OCI-LY7 (cell line): Measurements from ENCODE around the gene GOLGA3. TPM values are rescaled to one million over a fixed set of nuclear protein-coding genes. Genes with fewer than 3 reads are reported as not detected.

Experiments used
- BruUV-seq: library from RNA; stranded (reverse); fragments of 400-500 nt; replicated peaks from 2 replicates; lab custom pipeline; 2021; lab: Mats Ljungman, UMichigan
- CTCF ChIA-PET: fragments of 300-600 bp; sonication (Branson Sonifier 250); formaldehyde crosslinking; loops from one replicate; lab custom pipeline; 2022; ENCODE audit warnings: antibody characterized with exemption; ENCODE audit not compliant: unreplicated experiment; lab: Charles Lee
- POLR2A ChIA-PET: fragments of 300-600 bp; sonication (Branson Sonifier 250); formaldehyde crosslinking; loops from one replicate; lab custom pipeline; 2022; ENCODE audit warnings: antibody characterized with exemption; lab: Charles Lee
- DNase-seq: peaks from one replicate; pipeline ENCODE4 v3.0.0-alpha.2; 2015; ENCODE audit warnings: low spot score
- H2AFZ ChIP-seq: fragments of 200-600 bp; sonication (generic), shearing (Covaris generic); 2 replicates; pipeline ENCODE4 v1.6.1; 2014; ENCODE audit warnings: mild to moderate bottlenecking, antibody characterized with exemption, low read length, moderate library complexity
- H3K27ac ChIP-seq: fragments of 200-600 bp; sonication (generic); 2 replicates; pipeline ENCODE4 v1.5.1; 2014; ENCODE audit warnings: mixed run types, low read depth, mild to moderate bottlenecking, moderate library complexity, low read length, inconsistent platforms; ENCODE audit not compliant: poor library complexity, severe bottlenecking
- H3K36me3 ChIP-seq: fragments of 200-600 bp; sonication (generic); 2 replicates; pipeline ENCODE4 v1.6.1; 2014; ENCODE audit warnings: mild to moderate bottlenecking, antibody characterized with exemption, low read length, moderate library complexity, mixed read lengths; ENCODE audit not compliant: insufficient read depth
- H3K4me1 ChIP-seq: fragments of 200-600 bp; sonication (generic); 2 replicates; pipeline ENCODE4 v1.5.1; 2014; ENCODE audit warnings: mild to moderate bottlenecking, low read length; ENCODE audit not compliant: insufficient read depth, poor library complexity, severe bottlenecking
- H3K4me2 ChIP-seq: fragments of 200-600 bp; sonication (generic); 2 replicates; pipeline ENCODE4 v1.6.1; 2014; ENCODE audit warnings: mild to moderate bottlenecking, low read length
- H3K4me3 ChIP-seq: fragments of 200-600 bp; sonication (generic); 2 replicates; pipeline ENCODE4 v1.5.1; 2014; ENCODE audit warnings: mild to moderate bottlenecking, low read depth, low read length; ENCODE audit not compliant: poor library complexity, severe bottlenecking
- H3K79me2 ChIP-seq: fragments of 200-600 bp; sonication (generic); 2 replicates; pipeline ENCODE4 v1.6.1; 2016; ENCODE audit warnings: low read depth, mild to moderate bottlenecking, low read length, moderate library complexity, mixed read lengths; ENCODE audit not compliant: insufficient read depth
- H3K9me2 ChIP-seq: fragments of 200-600 bp; sonication (generic); 2 replicates; pipeline ENCODE4 v1.6.1; 2016; ENCODE audit warnings: mild to moderate bottlenecking, low read length, mixed read lengths; ENCODE audit not compliant: insufficient read depth
- H3K9me3 ChIP-seq: fragments of 200-600 bp; sonication (generic); 2 replicates; pipeline ENCODE4 v1.6.1; 2014; ENCODE audit warnings: mild to moderate bottlenecking, mixed run types, low read length, mixed read lengths
- H4K20me1 ChIP-seq: fragments of 200-600 bp; sonication (generic); 2 replicates; pipeline ENCODE4 v1.6.1; 2014; ENCODE audit warnings: mild to moderate bottlenecking, antibody characterized with exemption, low read length, moderate library complexity, mixed read lengths; ENCODE audit not compliant: insufficient read depth
- EZH2phosphoT487 ChIP-seq: fragments of 200-600 bp; sonication (generic); IDR thresholded peaks from 2 replicates; pipeline ENCODE4 v1.6.1; 2018; ENCODE audit warnings: low read depth, borderline replicate concordance, mild to moderate bottlenecking, mixed run types, antibody characterized with exemption, low read length, moderate library complexity, mixed read lengths
- intact Hi-C: fragments of 100-400 bp; cut with micrococcal nuclease; formaldehyde crosslinking; loops from one replicate; pipeline ENCODE4 v1.10.0; 2022; ENCODE audit not compliant: unreplicated experiment
- total RNA-seq, 2 experiments: library from RNA; depleted of rRNA in 1 of 2; stranded (reverse); fragments of >200 nt in 1 of 2; shearing (Covaris generic) in 1 of 2; gene quantifications; 2 replicates each; pipeline ENCODE4 v1.2.3, GENCODE V29; 2014 to 2022
- TF ChIP-seq, protein P1 (sequence below): fragments of 200-600 bp; sonication (generic); conservative IDR thresholded peaks from 2 replicates; pipeline ENCODE4 v1.5.1; 2014; ENCODE audit warnings: mild to moderate bottlenecking, antibody characterized with exemption, low read length, moderate library complexity, mixed read lengths

The GOLGA3 gene
- total RNA-seq, 2 experiments from 2014 or later: 51.2 to 77.9 TPM

DNA sequence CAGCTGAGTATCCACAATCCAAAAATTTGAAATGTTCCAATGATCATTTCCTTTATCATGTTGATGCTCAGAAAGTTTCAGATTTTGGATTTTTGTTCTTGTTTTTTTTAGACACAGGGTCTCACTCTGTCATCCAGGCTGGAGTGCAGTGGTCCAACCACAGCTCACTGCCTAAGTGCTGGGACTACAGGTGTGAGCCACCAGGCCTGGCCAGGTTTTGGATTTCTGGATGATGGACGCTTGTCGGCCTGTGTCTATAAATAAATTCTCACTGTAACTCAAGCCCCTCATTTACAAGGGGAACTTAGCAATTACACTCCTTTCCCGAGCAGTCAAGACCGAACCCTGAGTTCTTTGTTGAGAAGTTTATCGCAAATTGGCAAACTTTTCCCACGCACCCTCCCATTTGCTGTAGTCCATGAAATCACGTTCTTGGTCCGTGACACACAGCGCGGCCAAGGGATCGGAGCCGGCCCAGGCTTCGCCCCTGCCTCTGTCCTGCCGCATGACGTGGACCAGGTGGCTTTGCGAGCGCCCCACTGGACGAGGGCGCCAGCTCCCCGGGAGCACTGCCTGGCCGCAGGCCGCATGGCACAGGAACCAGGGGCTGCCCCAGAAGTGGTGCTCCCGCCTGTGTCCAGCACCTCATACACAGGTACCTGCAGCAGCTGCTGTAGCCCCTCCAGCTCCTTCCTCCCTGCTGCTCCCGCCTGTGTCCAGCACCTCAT is 53.0 kb downstream of the GOLGA3 start:
- no peak overlapping the region for H3K4me3 ChIP-seq
- H3K9me3 ChIP-seq: no peaks in the 10 kb centered on the region
- peaks cover 26% of the 10 kb centered on the region for H3K4me1 ChIP-seq
- no peak overlapping the region for H3K4me2 ChIP-seq
- H3K9me2 ChIP-seq: no peaks in the 10 kb centered on the region
- no peaks in the 10 kb centered on the region; the same call in 1 of the 2 replicates for H3K79me2 ChIP-seq
- H4K20me1 ChIP-seq: no peaks in the 10 kb centered on the region
- intact Hi-C loops: no loop called here
- H3K27ac ChIP-seq: no peak overlapping the region
- H2AFZ ChIP-seq: no peak overlapping the region
- TF ChIP-seq EZH2phosphoT487: no peak
- TF ChIP-seq, protein P1, sequence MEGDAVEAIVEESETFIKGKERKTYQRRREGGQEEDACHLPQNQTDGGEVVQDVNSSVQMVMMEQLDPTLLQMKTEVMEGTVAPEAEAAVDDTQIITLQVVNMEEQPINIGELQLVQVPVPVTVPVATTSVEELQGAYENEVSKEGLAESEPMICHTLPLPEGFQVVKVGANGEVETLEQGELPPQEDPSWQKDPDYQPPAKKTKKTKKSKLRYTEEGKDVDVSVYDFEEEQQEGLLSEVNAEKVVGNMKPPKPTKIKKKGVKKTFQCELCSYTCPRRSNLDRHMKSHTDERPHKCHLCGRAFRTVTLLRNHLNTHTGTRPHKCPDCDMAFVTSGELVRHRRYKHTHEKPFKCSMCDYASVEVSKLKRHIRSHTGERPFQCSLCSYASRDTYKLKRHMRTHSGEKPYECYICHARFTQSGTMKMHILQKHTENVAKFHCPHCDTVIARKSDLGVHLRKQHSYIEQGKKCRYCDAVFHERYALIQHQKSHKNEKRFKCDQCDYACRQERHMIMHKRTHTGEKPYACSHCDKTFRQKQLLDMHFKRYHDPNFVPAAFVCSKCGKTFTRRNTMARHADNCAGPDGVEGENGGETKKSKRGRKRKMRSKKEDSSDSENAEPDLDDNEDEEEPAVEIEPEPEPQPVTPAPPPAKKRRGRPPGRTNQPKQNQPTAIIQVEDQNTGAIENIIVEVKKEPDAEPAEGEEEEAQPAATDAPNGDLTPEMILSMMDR: no peak
- peaks cover 86% of the 10 kb centered on the region for H3K36me3 ChIP-seq
- no peak for DNase-seq
- POLR2A ChIA-PET: no interaction called here
- no TSS peak for BruUV-seq
- CTCF ChIA-PET: no interaction called here

DNA sequence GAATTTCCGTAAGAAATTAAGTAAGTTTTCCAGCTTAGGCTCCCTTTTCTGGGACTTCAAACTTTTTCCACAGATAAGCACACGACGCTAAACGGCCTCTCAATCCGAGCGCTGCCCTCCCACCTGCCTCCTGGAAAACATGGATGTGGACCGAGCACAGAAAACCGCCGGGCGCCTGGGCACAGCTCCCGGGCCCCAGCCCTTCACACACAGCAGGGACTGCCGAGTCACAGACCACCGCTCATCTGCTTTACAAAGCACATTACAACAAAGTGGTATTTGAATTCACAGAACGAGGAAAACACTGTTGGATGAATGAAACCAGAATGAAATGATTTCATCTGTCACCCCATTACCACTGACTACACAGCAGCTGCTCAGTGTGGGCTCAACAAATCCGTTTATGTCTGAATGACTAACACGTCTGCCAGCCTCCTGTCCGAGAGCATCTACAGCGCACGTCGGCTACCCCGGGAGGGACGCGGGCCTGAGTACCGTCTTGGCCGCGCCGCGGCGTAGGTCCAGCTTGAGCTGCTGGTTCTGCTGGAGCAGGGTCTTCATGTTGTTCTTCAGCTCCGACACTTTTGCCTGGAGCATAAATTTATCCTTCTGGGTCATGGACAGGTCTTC is 53.9 kb downstream of the GOLGA3 start:
- Histone ChIP-seq H3K27ac (no peak overlapping the region), H3K79me2 (no peaks in the 10 kb centered on the region; the same call in 1 of the 2 replicates), H3K9me2 (no peaks in the 10 kb centered on the region), H3K4me1 (peaks cover 35% of the 10 kb centered on the region), H2AFZ (no peak overlapping the region), H3K4me2 (no peak overlapping the region), H3K36me3 (peaks cover 78% of the 10 kb centered on the region), H3K9me3 (no peaks in the 10 kb centered on the region), H3K4me3 (no peak overlapping the region), H4K20me1 (no peaks in the 10 kb centered on the region)
- no peak for TF ChIP-seq EZH2phosphoT487
- TF ChIP-seq, protein P1: no peak
- POLR2A ChIA-PET: no interaction called here
- no TSS peak for BruUV-seq
- CTCF ChIA-PET: no interaction called here
- intact Hi-C loops: loop anchor here (5.0 kb wide), 1 partner anchor 113 kb away; the partner anchor contains the start of gene CHFR
- no peak for DNase-seq

DNA sequence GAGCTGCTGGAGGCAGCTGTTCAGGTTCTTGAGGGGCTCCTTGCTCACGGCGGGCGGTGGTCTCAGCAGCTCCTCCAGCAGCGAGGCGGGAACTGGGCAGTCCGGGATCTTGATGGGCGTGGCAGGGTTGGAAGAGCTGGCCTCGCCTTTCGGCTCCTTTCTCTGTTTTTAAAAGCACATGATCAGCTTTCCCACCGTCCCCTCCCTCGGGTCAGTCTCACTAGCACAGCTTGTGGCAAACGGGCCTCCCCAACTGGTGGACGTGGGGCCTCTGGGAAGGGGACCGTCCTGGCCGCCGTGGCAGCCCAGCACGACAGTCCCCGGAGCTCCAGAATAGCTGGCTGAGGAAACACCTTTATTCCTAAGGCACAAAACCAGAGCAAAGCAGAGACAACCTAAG is 54.5 kb downstream of the GOLGA3 start:
- intact Hi-C loops: loop anchor here (5.0 kb wide), 1 partner anchor 113 kb away; the partner anchor contains the start of gene CHFR
- Histone ChIP-seq H3K9me2 (no peaks in the 10 kb centered on the region), H3K4me2 (no peak overlapping the region), H4K20me1 (no peaks in the 10 kb centered on the region), H3K27ac (no peak overlapping the region), H3K4me3 (no peak overlapping the region), H3K79me2 (peaks cover 2% of the 10 kb centered on the region; the same call in 1 of the 2 replicates), H3K9me3 (no peaks in the 10 kb centered on the region), H3K4me1 (peaks cover 41% of the 10 kb centered on the region), H3K36me3 (peaks cover 78% of the 10 kb centered on the region), H2AFZ (no peak overlapping the region)
- TF ChIP-seq EZH2phosphoT487: no peak
- TF ChIP-seq, protein P1: no peak
- POLR2A ChIA-PET: no interaction called here
- no TSS peak for BruUV-seq
- CTCF ChIA-PET: no interaction called here
- no peak for DNase-seq
